ENCODE data around the gene UPK3B.
A peak's percentile ranks its signal among the peaks of the same experiment; 100 is the strongest.
"Not testable (repeated sequence)": the region's sequence is repeated elsewhere in the genome, so short reads cannot be mapped to it uniquely, and the experiment has no call there.

Gene UPK3B

GRCh38 chr7:76513817-76514799, 3.8 kb downstream of the UPK3B start:
- DNase-seq = no peak

GRCh38 chr7:76514926-76515771, 4.8 kb downstream of the UPK3B start:
- DNase-seq = no peak

GRCh38 chr7:76515999-76516443, 5.7 kb downstream of the UPK3B start:
- peak; percentile 46 for DNase-seq

GRCh38 chr7:76516932-76517331, 6.6 kb downstream of the UPK3B start:
- not testable (repeated sequence) for DNase-seq

GRCh38 chr7:76526183-76526582, 15.8 kb downstream of the UPK3B start:
- not testable (repeated sequence) for DNase-seq

- DNase-seq = not testable (repeated sequence)
Observed at GRCh38 chr7:76531643-76532042, 21.3 kb downstream of the UPK3B start.

GRCh38 chr7:76543197-76543596, 32.8 kb downstream of the UPK3B start, which contains the start of gene SPDYE16:
TSS of gene SPDYE16 (minus strand) at chr7:76543297. CDS start at chr7:76541459, 1,838 bp downstream.
- not testable (repeated sequence) for DNase-seq

- peak; percentile 92 for DNase-seq
Observed at GRCh38 chr7:76549025-76549854, 38.9 kb downstream of the UPK3B start.

GRCh38 chr7:76549855-76550248, 39.5 kb downstream of the UPK3B start:
- not testable (repeated sequence) for DNase-seq

GRCh38 chr7:76551992-76552391, 41.6 kb downstream of the UPK3B start:
- DNase-seq = not testable (repeated sequence)

- DNase-seq = not testable (repeated sequence)
Observed at GRCh38 chr7:76559685-76560084, 49.3 kb downstream of the UPK3B start.

- not testable (repeated sequence) for DNase-seq
Observed at GRCh38 chr7:76560157-76560556, 49.8 kb downstream of the UPK3B start.

GRCh38 chr7:76561342-76561741, 51.0 kb downstream of the UPK3B start:
- DNase-seq = not testable (repeated sequence)

GRCh38 chr7:76565001-76565400, 54.6 kb downstream of the UPK3B start:
- DNase-seq = not testable (repeated sequence)

Data from activated naive CD4-positive, alpha-beta T cell treated with anti-CD3 and anti-CD28 coated beads, Interleukin-2, amount 50 U/mL, for 16 hours (primary cell).